GM18951 (cell line): ENCODE measurements around the gene ABI1.

ENCODE experiments used
- POLR2A ChIP-seq: IDR thresholded peaks from 4 replicates; pipeline ENCODE4 v1.6.1; 2011; ENCODE audit warnings: mild to moderate bottlenecking; ENCODE audit not compliant: insufficient read length, insufficient read depth; ENCODE audit errors: extremely low read depth
- in situ Hi-C: fragments of 300-500 bp; cut with MboI; formaldehyde crosslinking; loops from one replicate; pipeline ENCODE4 v1.12.0; 2022; ENCODE audit warnings: low sequenced_read_pairs, mixed read lengths, inconsistent platforms; ENCODE audit not compliant: unreplicated experiment

ABI1 gene

GRCh38 chr10:26727005-26727404, 133.8 kb downstream of the ABI1 start:
- in situ Hi-C loops: loop anchor here (10.0 kb wide), 1 partner anchor 138 kb away; the partner anchor contains the start of gene ABI1
- no peak for TF ChIP-seq POLR2A

GRCh38 chr10:26725837-26726727, 134.7 kb downstream of the ABI1 start:
- in situ Hi-C loops: loop anchor here (10.0 kb wide), 1 partner anchor 139 kb away; the partner anchor contains the start of gene ABI1
- no peak for TF ChIP-seq POLR2A

GRCh38 chr10:26723016-26723415, 137.7 kb downstream of the ABI1 start:
- in situ Hi-C loops: loop anchor here (10.0 kb wide), 1 partner anchor 142 kb away; the partner anchor contains the start of gene ABI1
- no peak for TF ChIP-seq POLR2A

GRCh38 chr10:26721561-26721960, 139.2 kb downstream of the ABI1 start:
- TF ChIP-seq POLR2A: no peak
- in situ Hi-C loops: loop anchor here (10.0 kb wide), 1 partner anchor 143 kb away; the partner anchor contains the start of gene ABI1

- in situ Hi-C loops: no loop called here
- TF ChIP-seq POLR2A: no peak
Measured at GRCh38 chr10:26717476-26717875, 143.3 kb downstream of the ABI1 start.

- TF ChIP-seq POLR2A: no peak
- in situ Hi-C loops: no loop called here
Measured at GRCh38 chr10:26715137-26715487, 145.6 kb downstream of the ABI1 start.

- no peak for TF ChIP-seq POLR2A
- in situ Hi-C loops: no loop called here
Measured at GRCh38 chr10:26714415-26715136, 146.2 kb downstream of the ABI1 start.

GRCh38 chr10:26711324-26711723, 149.4 kb downstream of the ABI1 start:
- in situ Hi-C loops: no loop called here

GRCh38 chr10:26706936-26707335, 153.8 kb downstream of the ABI1 start:
- in situ Hi-C loops: no loop called here
- no peak for TF ChIP-seq POLR2A

More at GRCh38 chr10:26711324-26711723, 149.4 kb downstream of the ABI1 start:
- TF ChIP-seq POLR2A: no peak

- TF ChIP-seq POLR2A: no peak
- in situ Hi-C loops: no loop called here
Measured at GRCh38 chr10:26706206-26706605, 154.6 kb downstream of the ABI1 start.

GRCh38 chr10:26703974-26704373, 156.8 kb downstream of the ABI1 start:
- in situ Hi-C loops: no loop called here
- no peak for TF ChIP-seq POLR2A

GRCh38 chr10:26703096-26703495, 157.7 kb downstream of the ABI1 start:
- in situ Hi-C loops: no loop called here
- TF ChIP-seq POLR2A: no peak

GRCh38 chr10:26700884-26701630, 159.7 kb downstream of the ABI1 start:
- in situ Hi-C loops: no loop called here
- no peak for TF ChIP-seq POLR2A
